HUES64 (cell line): ENCODE results near the gene TNIP1.

Experiments
- H3K27ac ChIP-seq: 2 replicates; pipeline ENCODE4 v1.7.0; 2013; ENCODE audit warnings: low read depth, low read length, inconsistent platforms
- H3K27me3 ChIP-seq: 2 replicates; pipeline ENCODE4 v1.6.1; 2013; ENCODE audit warnings: mild to moderate bottlenecking, low read length; ENCODE audit not compliant: insufficient read depth
- H3K36me3 ChIP-seq: 2 replicates; pipeline ENCODE4 v1.6.1; 2013; ENCODE audit warnings: mild to moderate bottlenecking, low read length; ENCODE audit not compliant: insufficient read depth
- H3K4me1 ChIP-seq: 2 replicates; pipeline ENCODE4 v1.6.1; 2013; ENCODE audit warnings: mild to moderate bottlenecking, low read length, moderate library complexity; ENCODE audit not compliant: insufficient read depth
- H3K4me3 ChIP-seq: 2 replicates; pipeline ENCODE4 v1.5.1; 2013; ENCODE audit warnings: mild to moderate bottlenecking, low read length, moderate library complexity
- H3K9ac ChIP-seq: 2 replicates; pipeline ENCODE4 v1.6.1; 2013; ENCODE audit warnings: mild to moderate bottlenecking, low read depth, low read length
- H3K9me3 ChIP-seq: 2 replicates; pipeline ENCODE4 v1.6.1; 2013; ENCODE audit warnings: low read depth, low read length; ENCODE audit not compliant: insufficient read depth
- WGBS: fragments of 150-250, 120-280 bp; methylation state at CpG from one replicate; pipeline ENCODE4 v1.1.7; 2013; ENCODE audit warnings: missing lambda C conversion rate; 5-methylcytosine and 5-hydroxymethylcytosine counted together

The TNIP1 gene

DNA sequence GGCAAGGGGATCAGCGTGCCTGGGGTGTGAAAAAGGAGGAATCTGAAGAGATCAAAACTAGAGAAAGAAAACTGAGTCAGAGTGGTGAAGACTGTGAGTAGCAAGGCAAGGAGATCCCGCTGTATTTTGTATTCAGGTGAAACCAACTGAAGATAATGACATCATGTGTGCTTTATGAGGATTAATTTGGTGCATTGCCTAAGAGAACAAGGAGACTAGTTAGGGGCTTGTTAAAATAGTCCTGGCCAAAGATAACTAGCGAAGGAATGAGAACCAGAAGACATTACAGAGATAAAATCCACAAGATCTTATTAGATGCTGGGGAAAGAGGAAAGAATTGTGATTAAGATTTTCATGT is 77.4 kb downstream of the TNIP1 start:
- Histone ChIP-seq H3K27ac (no peak overlapping the region), H3K4me1 (no peaks in the 10 kb centered on the region), H3K9me3 (no peaks in the 10 kb centered on the region), H3K4me3 (no peak overlapping the region), H3K9ac (no peak overlapping the region), H3K36me3 (no peaks in the 10 kb centered on the region), H3K27me3 (no peaks in the 10 kb centered on the region)
- 93% methylated on average over 3 of the region's 3 CpGs for WGBS

DNA sequence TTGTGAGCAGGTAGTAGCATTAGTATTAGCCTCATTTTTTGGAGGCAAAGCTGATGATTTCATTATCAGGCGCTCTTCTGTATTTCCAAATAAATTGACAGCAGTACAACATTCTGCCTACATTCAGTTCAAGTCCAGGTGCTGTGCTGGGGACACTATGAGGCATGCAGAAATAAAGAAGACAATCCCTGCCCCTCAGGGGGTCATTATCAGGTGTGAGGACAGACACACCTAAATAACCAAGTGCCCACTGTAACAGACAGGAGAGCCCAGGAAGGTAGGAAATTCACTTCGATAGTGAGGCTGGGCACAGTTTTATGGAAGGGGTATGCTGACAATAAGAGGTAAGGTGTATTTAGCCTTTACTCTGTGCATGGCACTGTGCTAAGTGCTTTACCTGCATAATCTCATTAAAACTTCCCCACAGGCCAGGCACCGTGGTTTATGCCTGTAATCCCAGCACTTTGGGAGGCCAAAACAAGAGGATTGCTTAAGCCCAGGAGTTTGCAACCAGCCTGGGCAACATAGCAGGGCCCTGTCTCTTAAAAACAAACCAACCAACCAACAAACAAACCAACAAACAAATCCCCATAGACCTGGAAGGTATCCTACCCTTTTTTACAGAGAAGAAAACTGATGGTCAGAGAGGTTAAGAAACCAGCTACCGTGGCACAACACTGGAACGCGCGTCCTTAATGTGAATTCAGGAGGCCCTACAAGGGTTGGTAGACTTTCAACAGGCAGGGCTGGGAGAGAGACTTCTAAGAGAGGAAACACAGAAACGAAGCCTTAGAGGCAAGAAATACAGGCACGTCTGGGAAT is 77.9 kb downstream of the TNIP1 start:
- no peaks in the 10 kb centered on the region for H3K4me1 ChIP-seq

DNA sequence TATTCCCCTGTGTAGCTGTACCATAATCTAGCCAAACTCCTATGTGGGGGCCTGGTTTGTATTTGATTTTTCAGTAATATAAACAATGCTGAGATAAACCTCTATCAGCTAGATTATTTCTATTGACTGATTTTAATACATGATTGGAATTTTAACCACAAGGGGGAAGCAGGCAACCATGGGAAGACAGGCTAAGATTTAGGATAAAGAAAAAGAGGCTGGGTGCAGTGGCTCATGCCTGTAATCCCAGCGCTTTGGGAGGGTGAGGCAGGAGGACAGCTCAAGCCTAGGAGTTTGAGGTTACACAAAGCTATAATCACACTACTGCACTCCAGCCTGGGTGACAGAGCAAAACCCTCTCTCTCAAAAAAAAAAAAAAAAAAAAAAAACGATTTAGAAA is 78.6 kb downstream of the TNIP1 start:
- WGBS, result 70% methylated on average over 1 of the region's 2 CpGs

More for the DNA sequence above, 77.9 kb downstream of the TNIP1 start:
- WGBS, result 86% methylated on average over 9 of the region's 9 CpGs
- no peaks in the 10 kb centered on the region for H3K9me3 ChIP-seq
- H3K36me3 ChIP-seq, result no peaks in the 10 kb centered on the region
- no peaks in the 10 kb centered on the region for H3K27me3 ChIP-seq
- no peak overlapping the region for H3K27ac ChIP-seq
- H3K9ac ChIP-seq, result no peak overlapping the region
- no peak overlapping the region for H3K4me3 ChIP-seq

DNA sequence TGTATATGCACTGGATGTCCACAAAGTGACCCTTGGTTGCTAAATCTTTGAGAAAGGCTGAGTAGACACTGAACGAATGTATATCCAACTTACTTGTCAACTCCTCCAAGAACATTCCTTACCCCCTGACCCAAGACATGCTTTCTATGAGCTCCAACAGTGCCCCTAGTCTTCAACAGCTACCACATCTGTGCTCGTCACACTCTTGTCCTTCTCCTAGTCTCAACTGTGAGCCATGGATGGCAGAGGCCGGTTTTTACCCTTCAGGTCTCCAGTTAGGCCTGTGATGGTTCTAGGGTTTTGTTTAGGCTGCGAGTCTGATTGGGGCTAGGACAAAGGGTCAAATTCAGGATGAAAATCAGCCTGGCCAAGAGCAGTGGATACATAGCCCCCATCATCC is 79.4 kb downstream of the TNIP1 start:
- 92% methylated on average over 4 of the region's 4 CpGs for WGBS
- no peak overlapping the region for H3K4me3 ChIP-seq
- H3K4me1 ChIP-seq, result no peaks in the 10 kb centered on the region
- H3K36me3 ChIP-seq, result no peaks in the 10 kb centered on the region
- no peak overlapping the region for H3K9ac ChIP-seq
- H3K9me3 ChIP-seq, result no peaks in the 10 kb centered on the region
- no peak overlapping the region for H3K27ac ChIP-seq
- no peaks in the 10 kb centered on the region for H3K27me3 ChIP-seq

More for the DNA sequence above, 78.6 kb downstream of the TNIP1 start:
- Histone ChIP-seq H3K4me1 (no peaks in the 10 kb centered on the region), H3K27me3 (no peaks in the 10 kb centered on the region), H3K36me3 (no peaks in the 10 kb centered on the region), H3K9me3 (no peaks in the 10 kb centered on the region), H3K9ac (no peak overlapping the region), H3K27ac (no peak overlapping the region), H3K4me3 (no peak overlapping the region)

DNA sequence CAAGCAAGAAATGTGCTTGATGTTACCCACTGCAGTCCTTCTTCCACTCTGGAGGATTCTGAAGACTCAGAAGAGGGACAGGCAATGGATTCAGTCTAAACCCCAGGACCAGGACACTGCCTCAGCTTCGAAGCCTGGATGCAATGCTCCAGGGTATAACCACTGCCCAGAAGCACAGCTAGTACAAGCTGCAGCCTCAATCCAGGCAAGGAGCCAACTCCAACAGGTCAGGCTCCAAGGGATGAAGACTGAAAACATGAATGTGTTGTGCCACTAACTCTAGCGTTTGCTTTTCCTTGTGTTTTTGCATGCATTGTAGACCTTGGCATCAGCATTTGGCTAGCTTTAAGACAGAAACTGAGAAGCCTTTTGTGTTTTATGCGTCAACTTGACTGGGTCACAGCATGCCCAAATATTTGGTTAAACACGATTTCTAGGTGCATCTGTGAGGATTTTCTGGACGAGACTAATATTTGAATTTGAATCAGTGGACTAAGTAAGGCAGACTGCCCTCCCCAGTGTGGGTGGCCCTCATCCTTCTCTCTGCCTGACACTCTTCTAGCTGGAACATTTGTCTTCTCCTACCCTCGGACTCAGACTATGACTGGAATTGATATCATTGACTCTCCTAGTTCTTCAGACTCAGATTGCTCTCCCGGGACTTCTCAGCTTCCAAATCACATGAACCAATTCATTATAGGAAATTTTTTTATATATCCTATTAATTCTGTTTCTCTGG is 81.0 kb downstream of the TNIP1 start:
- Histone ChIP-seq H3K9me3 (peaks cover 3% of the 10 kb centered on the region; the same call in 1 of the 2 replicates), H3K27ac (no peak overlapping the region), H3K9ac (no peak overlapping the region), H3K27me3 (no peaks in the 10 kb centered on the region), H3K36me3 (no peaks in the 10 kb centered on the region), H3K4me3 (no peak overlapping the region), H3K4me1 (no peaks in the 10 kb centered on the region)
- WGBS, result 75% methylated on average over 6 of the region's 7 CpGs

- H3K27me3 ChIP-seq, result no peaks in the 10 kb centered on the region
- WGBS, result 76% methylated on average over 1 of the region's 1 CpG
- H3K4me3 ChIP-seq, result no peak overlapping the region
- peaks cover 11% of the 10 kb centered on the region; the same call in 1 of the 2 replicates for H3K9me3 ChIP-seq
- no peaks in the 10 kb centered on the region for H3K36me3 ChIP-seq
- no peaks in the 10 kb centered on the region for H3K4me1 ChIP-seq
- H3K27ac ChIP-seq, result no peak overlapping the region
- H3K9ac ChIP-seq, result no peak overlapping the region
Measured at GRCh38 chr5:150993826-150994412, 86.9 kb downstream of the TNIP1 start.

DNA sequence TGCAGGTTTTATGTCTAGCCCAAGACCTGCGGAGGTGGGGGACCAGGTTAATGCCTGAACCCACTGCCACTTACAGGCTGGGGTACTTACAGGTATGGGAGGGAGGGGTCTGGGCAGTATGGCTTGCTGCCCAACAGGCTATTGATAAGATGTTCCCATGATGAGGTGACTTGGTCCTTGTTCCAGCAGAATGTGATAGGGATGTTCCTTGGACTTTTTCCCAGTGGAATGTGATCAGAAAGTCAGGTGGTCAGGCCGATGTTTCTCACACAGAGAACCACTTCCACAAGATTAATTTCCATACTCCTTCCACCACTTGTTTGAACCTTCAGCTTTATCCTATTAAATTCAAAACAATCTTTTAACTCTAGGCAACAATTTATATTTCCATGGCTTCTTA is 87.4 kb downstream of the TNIP1 start:
- 93% methylated on average over 2 of the region's 2 CpGs for WGBS
- H3K27ac ChIP-seq, result no peak overlapping the region
- no peak overlapping the region for H3K9ac ChIP-seq
- H3K9me3 ChIP-seq, result peaks cover 11% of the 10 kb centered on the region; the same call in 1 of the 2 replicates
- no peaks in the 10 kb centered on the region for H3K36me3 ChIP-seq
- no peaks in the 10 kb centered on the region for H3K4me1 ChIP-seq
- no peak overlapping the region for H3K4me3 ChIP-seq
- no peaks in the 10 kb centered on the region for H3K27me3 ChIP-seq

- H3K4me3 ChIP-seq, result no peak overlapping the region
Measured at GRCh38 chr5:150992705-150993104, 88.1 kb downstream of the TNIP1 start.

DNA sequence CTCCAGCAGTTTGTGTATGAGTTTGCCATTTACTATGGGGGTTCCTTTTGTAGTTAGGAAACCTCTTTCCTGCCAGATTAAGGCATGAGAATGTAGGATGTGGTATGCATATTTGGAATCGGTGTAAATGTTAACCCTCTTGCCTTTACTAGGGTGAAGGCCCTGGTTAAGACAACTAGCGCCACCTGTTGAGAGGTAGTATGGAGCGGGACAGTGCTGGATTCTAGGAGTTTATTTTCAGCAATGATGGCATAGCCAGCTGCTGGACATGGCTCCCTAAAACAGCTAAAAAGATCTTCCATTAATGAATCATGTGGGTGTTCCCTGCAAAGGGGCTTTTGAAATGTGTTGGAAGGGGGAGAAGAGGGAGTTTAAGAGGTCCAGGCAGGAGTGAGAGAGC is 91.1 kb downstream of the TNIP1 start:
- Histone ChIP-seq H3K27ac (no peak overlapping the region), H3K27me3 (no peaks in the 10 kb centered on the region), H3K36me3 (no peaks in the 10 kb centered on the region), H3K9ac (no peak overlapping the region), H3K9me3 (peaks cover 8% of the 10 kb centered on the region; the same call in 1 of the 2 replicates), H3K4me3 (no peak overlapping the region), H3K4me1 (no peaks in the 10 kb centered on the region)
- 74% methylated on average over 3 of the region's 3 CpGs for WGBS

More at GRCh38 chr5:150992705-150993104, 88.1 kb downstream of the TNIP1 start:
- no peaks in the 10 kb centered on the region for H3K36me3 ChIP-seq
- H3K4me1 ChIP-seq, result no peaks in the 10 kb centered on the region
- H3K27ac ChIP-seq, result no peak overlapping the region
- peaks cover 11% of the 10 kb centered on the region; the same call in 1 of the 2 replicates for H3K9me3 ChIP-seq
- 94% methylated on average over 6 of the region's 6 CpGs for WGBS
- H3K27me3 ChIP-seq, result no peaks in the 10 kb centered on the region
- no peak overlapping the region for H3K9ac ChIP-seq

GRCh38 chr5:150987746-150988145 is 93.1 kb downstream of the TNIP1 start:
- Histone ChIP-seq H3K4me1 (no peaks in the 10 kb centered on the region), H3K4me3 (no peak overlapping the region), H3K9ac (no peak overlapping the region), H3K36me3 (no peaks in the 10 kb centered on the region), H3K9me3 (no peaks in the 10 kb centered on the region), H3K27ac (no peak overlapping the region), H3K27me3 (no peaks in the 10 kb centered on the region)
- WGBS, result 92% methylated on average over 3 of the region's 3 CpGs
